Activated T-helper 9 cell treated with anti-CD3 and anti-CD28 coated beads, Interleukin-2, amount 50 U/mL, for 16 hours (primary cell): ENCODE results near the gene HS3ST4.

Source experiments
- DNase-seq: peaks from one replicate; pipeline ENCODE4 v3.0.0-alpha.2; 2020; ENCODE audit warnings: low read depth

The HS3ST4 gene

DNA sequence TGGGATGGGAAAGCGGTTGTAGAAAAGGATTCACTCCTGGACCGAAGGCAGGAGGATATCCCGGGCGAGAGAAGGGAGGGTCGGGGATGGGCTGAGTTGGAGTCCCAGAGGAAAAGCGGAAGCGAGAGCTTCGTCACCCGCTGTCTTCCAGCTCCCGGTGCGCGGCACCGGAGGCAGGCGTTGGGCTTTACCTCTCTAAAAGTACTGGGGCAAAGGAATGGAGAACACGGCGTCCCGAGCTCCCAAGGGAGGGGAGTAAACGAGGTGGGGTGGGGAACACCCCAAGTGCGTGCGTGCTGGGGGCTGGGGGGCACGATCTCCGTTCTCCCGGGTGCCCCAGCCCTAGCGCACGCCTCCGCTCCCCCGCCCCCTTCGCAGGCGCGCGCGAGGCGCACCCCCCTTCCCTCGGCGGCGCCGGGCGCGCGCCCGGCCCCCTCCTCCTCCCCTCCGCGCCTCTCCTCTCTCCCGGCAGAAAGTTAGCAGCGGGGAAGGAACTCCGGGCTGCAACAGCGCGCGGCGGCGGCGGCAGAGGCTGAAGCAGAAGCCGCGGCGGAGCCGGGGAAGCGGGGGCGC, at the start of gene HS3ST4:
TSS of gene HS3ST4 (plus strand) at position 441 of the 573 bp plus-strand sequence.
- no peak for DNase-seq

DNA sequence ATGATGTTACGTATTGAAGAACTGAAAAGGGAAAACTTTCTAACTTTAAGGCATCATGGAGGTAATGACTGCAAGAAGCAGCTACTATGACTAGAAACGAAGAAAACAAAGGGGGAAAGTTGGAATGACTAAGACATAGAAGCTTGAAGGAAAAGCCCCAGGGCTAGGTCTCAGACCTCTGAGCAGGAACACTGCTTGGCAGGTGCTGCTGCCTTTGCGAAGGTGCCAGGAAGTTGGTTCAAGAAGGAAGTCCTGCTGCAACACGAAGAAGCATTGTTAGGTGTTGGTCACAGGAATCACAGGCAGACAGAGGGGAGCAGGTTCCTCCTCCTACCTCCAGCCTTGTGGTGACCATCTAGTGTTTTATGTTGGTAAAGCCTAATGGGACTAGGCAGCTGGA, 48.1 kb upstream of the HS3ST4 start:
- DNase-seq, result no peak

DNA sequence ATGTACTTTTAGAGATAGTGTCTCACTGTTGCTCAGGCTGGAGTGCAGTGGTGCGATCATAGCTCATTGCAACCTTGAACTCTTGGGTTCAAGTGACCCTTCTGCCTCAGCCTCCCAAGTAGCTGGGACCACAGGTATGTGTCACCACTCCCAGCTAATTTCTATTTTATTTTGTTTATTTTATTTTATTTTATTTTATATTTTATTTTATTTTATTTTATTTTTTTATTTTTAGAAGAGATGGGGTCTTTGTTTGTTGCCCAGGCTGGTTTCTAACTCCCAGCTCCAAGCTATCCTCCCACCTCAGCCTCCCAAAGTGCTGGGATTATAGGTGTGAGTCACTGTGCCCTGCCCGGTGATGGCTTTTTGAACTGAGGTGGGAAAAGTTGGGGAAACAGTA, 35.1 kb upstream of the HS3ST4 start:
- DNase-seq, result no peak

DNA sequence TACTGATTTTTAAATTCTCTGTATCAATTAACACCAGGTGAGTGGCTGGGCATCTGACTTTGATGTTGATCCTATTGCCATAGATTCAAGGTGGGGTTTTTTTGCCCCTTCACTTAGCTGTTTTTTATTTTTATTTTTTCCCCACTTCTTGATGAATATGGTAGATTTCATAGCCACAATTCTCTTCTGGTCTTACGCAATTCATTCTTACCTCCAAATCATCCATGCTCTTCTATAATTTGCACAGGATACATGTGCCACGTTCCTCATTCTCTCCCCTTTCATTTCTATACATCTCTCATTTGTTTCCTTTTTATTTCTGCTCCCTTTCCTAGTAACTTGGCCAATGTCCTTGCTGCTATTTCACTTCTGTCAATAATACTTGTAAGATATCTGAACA, 14.9 kb upstream of the HS3ST4 start:
- DNase-seq, result no peak

DNA sequence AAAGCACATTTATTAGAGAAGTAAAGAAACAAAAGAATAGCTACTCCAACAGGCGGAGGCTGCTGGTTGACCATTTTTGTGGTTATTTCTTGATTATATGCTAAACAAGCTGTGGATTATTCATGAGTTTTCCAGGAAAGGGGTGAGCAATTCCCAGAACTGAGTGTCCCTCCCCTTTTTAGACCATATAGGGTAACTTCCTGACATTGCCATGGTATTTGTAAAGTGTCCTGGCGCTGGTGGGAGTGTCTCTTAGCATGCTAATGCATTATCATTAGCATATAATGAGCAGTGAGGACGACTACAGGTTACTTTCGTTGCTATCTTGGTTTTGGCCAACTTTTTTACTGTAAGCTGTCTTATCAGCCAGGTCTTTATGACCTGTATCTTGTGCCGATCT, 12.2 kb upstream of the HS3ST4 start:
- no peak for DNase-seq

DNA sequence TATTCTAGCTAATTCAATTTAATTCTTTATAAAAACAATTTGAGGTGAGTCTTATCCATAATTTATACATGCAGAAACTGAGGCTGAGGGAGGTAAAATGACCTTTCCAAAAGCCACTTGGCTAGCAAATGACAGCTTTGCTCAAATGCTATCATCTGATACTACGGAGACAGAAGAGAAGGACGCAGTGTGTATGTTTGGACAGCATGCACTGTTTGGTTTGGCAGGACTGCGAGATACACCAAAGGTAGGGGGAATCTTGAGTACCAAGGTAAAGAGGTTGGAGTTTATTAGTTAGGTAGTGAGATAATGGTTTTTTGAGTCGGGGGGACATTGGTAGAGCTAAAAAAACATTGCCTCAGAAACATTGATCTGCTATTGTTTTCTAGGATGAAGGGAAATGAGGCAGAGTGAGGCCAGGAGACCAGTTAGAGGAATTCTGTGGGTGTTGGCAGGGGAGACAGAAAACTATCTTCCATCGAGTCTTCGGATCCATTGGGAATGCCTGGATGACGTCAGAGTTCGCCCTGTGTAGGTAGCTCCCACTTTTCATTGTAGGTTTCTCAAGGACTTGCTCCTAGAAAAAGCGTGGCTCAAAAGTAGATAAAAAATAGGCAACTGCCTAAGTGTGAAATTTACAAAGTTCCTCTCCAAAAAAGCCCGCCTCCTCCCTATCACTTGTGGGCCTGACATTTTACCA, 2.5 kb upstream of the HS3ST4 start:
- DNase-seq, result no peak

DNA sequence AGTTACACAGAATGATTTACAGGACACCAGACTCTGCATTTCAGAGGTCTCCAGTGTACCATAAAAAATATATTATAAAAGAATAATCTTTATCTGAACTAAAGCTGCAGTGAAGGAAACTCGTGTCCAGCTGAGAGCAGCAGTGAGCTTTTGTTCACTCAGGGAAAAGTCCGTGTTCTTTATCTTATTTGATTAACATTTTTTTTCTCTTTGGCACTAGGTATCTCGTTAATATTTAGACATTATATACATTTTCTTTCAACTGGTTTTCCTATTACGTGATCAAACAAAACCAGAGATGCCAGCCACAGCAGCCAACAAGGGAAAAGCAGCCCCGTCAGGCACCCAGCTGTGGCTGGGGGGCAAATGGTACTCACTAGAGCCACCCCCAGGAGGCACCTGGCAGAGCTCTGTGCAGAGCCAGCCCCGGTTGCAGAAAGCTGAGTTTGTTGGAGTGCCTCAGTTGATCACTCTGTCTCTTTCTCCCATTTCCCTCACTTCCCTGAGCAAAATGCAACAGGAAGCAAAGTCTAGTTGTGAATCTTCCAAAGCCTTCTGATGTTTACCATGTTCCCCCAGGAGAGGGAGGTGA, 1.1 kb upstream of the HS3ST4 start:
- no peak for DNase-seq

DNA sequence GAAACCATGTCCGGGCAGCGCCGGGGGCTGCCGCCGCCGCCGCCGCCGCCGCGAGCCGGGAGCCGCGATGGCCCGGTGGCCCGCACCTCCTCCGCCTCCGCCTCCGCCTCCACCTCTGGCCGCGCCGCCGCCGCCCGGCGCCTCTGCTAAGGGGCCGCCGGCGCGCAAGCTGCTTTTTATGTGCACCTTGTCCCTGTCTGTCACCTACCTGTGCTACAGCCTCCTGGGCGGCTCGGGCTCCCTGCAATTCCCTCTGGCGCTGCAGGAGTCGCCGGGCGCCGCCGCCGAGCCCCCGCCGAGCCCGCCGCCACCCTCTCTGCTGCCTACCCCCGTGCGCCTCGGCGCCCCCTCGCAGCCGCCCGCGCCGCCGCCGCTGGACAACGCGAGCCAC, 587 bp downstream of the HS3ST4 start:
- DNase-seq, result no peak

DNA sequence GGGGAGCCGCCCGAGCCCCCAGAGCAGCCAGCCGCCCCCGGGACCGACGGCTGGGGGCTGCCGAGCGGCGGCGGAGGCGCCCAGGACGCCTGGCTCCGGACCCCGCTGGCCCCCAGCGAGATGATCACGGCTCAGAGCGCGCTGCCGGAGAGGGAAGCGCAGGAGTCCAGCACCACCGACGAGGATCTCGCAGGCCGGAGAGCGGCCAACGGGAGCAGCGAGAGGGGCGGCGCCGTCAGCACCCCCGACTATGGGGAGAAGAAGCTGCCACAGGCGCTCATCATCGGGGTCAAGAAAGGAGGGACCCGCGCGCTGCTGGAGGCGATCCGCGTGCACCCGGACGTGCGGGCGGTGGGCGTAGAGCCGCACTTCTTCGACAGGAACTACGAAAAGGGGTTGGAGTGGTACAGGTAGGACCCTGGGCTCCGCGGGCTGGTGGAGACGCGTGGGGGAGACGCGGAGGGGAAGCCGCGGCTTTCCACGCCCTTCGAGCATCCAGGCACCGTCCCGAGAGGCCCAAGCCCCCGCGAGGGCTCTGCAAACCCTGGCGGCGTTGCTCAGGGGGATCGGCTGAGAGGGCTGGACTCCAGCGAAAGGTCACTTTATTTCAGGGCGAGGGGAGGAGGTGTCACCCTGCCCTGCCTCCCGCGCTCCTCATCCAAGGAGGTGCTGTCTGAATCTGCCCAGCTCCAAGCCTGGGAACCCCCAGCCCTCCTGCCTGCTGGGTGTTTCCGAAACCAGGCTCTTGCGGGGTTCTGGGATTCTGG, 1.2 kb downstream of the HS3ST4 start:
- DNase-seq, result no peak

DNA sequence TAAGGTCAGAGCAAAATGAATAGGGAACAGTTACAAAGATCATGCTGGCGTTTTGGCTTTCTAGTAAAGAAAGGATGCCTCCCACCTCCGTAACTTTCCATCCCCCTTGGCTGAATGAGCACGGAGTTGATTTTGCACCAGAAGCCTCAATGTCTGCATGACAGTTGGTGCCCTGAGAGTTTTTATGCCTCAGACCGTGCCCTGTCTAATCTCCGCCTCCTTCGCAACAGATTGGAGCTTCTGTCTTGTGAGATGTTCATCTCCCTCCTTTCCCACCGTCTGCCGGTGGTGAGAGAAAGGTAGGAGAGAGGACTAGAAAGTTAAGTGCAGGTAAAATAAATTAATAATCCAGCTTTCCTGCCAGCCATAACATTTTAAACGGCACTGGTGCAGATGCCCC, 1.9 kb downstream of the HS3ST4 start:
- no peak for DNase-seq

DNA sequence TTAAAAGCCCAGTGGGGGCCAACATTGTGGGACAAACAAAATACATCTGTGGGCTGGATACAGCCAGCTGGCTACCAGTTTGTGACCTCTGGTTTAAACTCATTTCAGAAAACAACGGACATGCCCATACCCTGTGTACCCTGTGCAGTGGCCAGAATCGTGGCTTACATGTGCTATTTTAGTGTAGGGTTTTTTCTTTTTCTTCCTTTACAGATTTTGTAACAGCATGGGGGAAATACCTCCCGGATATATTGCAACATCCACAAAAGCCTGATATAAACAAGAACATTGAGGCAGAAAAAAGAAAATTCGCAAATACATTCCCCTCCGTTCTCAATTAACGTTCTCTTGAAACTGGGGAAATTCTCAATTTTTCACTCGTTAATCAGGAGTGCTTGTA, 7.3 kb downstream of the HS3ST4 start:
- DNase-seq, result no peak

DNA sequence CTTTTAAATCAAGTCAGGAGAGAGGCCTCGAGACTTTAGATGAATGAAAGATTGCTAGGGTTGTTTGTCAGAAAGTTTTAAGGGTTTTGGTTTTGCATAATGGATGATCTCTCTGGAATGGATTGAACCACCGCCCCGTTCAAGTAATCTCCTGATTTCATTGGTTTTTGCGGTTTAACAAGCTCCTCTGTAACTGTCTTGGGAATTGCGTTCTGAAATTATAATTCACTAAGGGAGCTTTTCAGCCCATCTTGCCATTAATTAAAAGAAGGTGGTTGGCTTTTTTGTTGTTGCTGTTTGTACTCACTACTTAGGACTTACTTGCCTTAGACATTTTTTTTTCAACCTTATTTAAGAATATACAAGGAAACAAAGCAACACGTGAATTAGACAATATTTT, 8.8 kb downstream of the HS3ST4 start:
- DNase-seq, result no peak

DNA sequence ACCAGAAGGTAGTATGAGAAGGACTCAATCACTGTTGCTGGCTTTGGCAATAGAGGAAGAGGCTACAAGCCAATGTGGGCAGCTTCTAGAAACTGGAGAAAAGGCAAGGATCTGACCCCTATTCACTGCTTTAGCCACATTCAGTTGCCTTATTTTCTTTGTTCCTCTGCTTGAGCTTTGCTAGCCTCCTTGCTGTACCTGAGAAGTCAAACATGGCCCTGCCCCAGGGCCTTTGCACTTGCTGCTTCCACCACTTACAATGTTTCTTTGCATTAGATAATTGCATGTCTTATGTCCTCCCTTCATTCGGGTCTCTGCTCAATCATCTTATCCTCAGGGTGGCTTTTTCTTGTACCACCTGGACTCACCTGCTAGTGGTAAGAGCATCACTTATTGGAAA, 15.8 kb downstream of the HS3ST4 start:
- DNase-seq, result no peak

DNA sequence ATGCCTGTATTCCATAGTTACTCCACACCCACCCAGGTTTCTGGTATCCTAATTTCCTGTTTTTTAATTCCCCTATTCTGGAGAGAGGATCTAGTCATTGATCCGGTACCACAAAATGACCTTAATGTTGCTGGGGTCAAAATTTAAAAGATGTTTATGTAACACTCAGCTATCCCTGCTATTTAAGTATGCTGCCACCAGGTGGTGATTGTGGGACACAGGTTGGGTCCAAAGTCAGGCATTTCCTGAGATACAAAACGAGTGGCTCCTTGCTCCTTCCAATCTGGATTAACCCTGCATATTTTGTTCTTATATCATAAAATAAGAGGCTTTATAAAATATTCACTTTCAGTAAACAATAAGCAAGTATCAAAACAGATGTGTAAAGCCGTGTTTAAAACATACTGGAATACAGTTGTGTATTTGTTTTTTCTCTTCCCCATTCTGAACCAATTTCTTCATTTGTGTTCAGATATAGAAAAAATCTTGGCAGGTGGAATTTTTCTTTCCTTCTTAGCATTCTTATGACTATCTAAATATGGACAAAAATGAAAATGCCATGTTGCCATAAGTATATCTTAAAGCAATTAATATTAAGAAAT, 16.3 kb downstream of the HS3ST4 start:
- DNase-seq, result no peak

DNA sequence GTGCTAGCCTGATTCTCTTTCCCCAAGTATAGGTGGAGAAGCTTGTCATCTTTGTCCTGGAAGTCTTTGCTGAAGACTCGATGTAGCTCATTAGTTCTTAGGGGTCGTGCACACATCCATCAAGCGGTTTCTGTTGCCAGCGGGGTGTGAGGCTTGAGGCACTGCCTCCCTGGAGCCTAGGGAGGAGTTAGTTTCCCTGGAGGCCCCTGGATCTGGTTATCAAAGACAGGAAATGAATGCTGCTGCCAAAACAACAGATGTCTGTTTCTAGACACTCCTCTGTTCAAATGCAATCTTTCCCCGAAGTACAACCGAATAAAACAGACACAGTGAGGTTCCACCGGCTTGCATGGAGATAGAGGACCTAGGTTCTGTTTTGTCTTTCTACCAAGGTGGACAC, 17.5 kb downstream of the HS3ST4 start:
- no peak for DNase-seq

DNA sequence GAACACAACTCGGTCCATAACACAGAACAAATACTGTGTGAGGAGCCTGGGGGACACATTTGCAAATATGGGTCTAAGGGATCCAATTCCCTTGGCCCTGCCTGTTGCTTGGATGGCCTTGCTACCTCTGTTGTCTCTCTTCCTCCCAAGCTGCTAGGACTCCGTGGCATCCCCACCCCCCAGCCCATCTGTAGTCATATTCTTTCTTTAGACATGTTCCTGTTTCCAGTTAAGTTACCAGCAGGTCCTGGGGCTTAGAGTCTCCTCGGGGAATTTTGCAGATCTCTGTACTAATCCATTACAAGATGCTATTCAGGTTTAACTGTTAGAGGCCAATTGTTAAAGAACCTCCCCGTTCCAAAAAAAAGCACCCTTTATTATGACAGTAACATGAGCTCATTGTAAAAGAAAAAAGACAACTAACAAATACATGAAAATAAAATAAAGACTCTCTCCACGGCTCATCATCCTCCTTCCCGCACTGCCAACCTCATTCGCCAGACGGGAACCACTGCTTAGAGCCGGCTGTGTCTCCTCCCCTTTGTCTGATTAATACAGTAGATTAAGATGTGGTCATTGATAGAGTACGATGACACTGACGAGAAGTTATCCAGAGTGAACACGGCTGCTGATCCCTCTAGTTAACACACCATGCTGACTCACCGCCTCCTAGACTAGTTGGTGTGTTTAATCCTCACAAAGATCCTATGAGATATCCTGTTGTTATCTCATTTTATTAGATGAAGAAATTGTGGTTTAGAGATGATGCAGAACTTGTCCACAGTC, 22.2 kb downstream of the HS3ST4 start:
- no peak for DNase-seq

DNA sequence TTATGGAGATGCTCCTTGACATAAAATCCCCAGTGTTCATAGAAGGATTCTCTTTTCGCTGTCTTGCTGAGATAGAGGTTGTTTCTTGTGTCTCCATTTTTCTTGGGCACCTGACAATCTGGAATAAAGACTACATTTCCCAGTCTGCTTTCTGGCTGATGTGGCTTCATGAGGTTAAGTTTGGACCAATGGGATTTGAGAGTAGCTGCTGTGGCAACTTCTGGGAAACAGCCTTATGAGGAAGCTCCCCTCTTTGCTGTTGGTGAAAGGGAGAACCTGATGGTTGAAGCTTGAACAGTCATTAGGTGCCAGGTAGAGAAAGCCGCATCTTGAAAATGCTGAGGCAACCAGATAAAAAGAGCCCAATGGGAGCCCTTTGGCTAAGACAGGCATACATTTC, 24.4 kb downstream of the HS3ST4 start:
- no peak for DNase-seq

DNA sequence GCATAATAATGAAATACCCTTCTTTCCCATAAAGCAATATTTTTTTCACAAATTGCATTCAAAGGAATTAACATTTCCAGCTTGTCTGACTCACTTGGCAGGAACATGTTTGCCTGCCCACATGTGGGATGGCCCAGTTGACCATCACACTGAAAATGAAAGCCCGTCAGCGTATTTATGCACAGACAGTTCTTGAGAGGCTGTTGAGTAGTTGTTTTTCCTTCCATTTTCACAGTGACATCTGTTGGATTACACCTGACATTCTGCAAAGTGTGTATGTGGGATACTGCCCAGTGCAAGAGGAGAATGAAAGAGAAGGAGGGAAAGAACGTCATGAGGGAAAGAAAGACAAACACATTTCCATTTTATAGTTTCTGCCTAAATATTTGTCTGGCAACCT, 29.7 kb downstream of the HS3ST4 start:
- no peak for DNase-seq

DNA sequence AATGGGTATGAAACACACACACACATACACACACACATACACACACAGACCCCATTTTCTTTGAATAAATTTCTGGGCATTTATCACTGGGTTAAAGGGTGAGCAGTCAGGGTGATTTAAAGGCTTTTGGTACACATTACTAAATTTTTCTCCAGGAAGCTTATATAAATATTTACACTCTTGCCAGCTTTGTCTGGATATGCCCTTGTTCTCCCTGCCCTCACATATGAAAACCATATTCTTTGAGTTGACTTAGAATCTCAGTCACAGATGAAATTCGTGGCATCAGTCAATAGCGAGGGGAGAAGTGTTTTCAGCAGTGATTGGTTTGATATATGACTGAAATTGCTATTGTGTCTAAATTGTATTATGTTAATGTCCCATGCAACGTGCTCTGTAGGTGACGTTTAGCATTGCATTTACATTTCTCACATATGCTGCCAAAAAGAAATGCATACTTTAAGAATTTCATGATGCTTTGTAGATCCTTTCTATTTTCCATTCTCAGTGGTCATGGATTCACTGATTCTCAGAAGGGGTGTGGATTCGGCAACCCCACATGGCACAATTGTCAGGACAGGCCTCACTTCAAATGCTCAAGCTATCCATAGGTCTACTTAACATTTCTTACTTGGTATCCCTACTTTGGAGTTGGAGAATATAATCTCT, 34.8 kb downstream of the HS3ST4 start:
- no peak for DNase-seq

DNA sequence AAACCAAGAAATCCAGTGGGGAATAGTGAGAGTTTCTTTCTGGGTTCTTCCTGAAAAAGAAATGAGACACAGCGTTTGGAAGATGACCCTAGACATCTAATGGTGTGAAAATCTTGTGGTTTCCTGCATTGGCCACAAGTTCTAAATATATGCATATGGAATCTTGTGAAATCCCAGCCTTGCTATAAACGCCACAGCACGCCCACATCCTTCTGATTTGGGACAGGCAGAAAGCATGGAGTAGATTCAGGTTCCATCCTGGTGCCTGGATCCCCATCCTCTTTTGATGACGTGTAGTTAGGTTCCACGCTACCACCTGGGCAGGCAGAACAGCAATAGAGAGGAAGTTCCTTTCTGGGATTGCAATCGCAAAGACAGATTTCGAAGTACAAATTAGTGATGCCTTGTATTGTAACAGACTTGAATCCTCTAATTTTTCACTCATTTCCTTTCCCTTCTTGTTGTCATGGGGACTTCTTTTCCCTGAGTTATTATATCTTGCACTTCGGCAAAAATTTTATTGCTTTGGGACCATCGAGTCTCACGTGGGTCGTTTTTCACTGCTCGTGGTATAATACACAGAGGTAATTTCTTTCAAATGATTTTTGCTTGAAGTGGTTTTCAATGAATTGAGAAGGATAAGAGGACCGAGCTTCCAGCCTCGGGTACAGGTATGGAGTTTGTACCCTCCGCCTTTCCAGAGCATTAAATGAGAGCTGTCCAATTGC, 37.6 kb downstream of the HS3ST4 start:
- no peak for DNase-seq

DNA sequence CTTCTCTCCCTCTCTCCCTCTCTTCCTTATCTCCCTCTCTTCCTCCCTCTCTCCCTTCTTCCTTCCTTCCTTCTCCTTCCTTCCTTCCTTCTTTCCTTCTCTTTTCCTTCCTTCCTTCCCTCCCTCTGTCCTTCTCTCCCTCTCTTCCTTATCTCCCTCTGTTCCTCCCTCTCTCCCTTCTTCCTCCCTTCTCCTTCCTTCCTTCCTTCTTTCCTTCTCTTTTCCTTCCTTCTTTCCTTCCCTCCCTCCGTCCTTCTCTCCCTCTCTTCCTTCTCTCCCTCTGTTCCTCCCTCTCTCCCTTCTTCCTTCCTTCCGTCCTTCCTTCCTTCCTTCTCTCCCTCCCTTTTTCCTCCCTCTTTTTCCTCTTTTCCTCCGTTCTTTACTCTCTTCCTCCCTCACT, 38.6 kb downstream of the HS3ST4 start:
- DNase-seq, result no peak
